ENCODE measurements around the gene KPNA1.
A peak's percentile ranks its signal among the peaks of the same experiment; 100 is the strongest.

KPNA1 gene

DNA sequence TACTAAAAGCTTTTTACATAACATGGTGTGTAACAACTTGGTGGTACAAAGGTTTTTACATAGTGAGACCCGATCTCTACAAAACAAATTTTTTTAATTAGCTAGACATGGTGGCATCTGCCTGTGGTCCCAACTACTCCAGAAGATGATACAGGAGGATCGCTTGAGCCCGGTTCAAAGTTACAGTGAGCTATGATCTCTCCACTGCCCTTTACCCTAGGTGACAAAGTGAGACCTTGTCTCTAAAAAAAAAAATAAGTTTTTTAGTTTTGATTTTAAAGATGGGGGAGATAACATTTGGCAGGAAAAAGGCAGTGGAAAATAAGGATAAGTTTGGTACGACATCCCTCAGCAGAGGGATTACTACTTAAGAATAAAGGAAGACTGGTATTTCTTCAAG lies 124.8 kb downstream of the KPNA1 start:
- Histone ChIP-seq H3K9ac (ENCODE audit: low read length) (no peak overlapping the region), H3K36me3 (replicated peaks; ENCODE audit: low read depth, low read length) (peaks cover 50% of the 10 kb centered on the region)

DNA sequence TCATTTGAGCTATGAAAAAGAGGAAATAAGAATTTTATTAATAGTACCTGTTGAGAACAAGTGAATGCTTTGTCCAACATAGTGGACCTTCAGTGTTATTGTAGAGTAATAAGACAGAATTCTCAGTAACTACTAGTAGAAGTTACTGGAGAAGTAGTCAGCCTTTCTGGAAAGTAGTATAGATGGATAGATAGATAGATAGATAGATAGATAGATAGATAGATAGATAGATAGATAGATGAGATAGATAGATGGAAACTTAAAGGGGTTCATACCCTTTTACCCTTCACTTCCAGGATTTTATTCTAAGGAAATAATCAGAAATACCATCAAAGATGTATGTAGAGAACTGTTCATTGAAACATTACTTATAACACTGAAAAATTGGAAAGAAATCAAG lies 125.5 kb downstream of the KPNA1 start:
- TF ChIP-seq, protein P1, sequence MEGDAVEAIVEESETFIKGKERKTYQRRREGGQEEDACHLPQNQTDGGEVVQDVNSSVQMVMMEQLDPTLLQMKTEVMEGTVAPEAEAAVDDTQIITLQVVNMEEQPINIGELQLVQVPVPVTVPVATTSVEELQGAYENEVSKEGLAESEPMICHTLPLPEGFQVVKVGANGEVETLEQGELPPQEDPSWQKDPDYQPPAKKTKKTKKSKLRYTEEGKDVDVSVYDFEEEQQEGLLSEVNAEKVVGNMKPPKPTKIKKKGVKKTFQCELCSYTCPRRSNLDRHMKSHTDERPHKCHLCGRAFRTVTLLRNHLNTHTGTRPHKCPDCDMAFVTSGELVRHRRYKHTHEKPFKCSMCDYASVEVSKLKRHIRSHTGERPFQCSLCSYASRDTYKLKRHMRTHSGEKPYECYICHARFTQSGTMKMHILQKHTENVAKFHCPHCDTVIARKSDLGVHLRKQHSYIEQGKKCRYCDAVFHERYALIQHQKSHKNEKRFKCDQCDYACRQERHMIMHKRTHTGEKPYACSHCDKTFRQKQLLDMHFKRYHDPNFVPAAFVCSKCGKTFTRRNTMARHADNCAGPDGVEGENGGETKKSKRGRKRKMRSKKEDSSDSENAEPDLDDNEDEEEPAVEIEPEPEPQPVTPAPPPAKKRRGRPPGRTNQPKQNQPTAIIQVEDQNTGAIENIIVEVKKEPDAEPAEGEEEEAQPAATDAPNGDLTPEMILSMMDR (IDR thresholded peaks at IDR 0.05; ENCODE audit: low read depth, low read length) = no peak
- no peak for TF ChIP-seq EZH2phosphoT487 (IDR thresholded peaks at IDR 0.05; ENCODE audit: low read depth)
- Histone ChIP-seq H2AFZ (ENCODE audit: low read depth, low read length) (no peak overlapping the region), H4K20me1 (ENCODE audit: insufficient read depth, low read length) (peaks cover 19% of the 10 kb centered on the region), H3K9ac (ENCODE audit: low read length) (no peak overlapping the region), H3K79me2 (ENCODE audit: low read length) (peaks cover 64% of the 10 kb centered on the region), H3K9me3 (ENCODE audit: insufficient read depth, low read length) (no peaks in the 10 kb centered on the region), H3K27me3 (ENCODE audit: low read depth, low read length) (no peaks in the 10 kb centered on the region), H3K4me3 (ENCODE audit: low read length) (no peak overlapping the region), H3K4me1 (ENCODE audit: low read length) (peaks cover 24% of the 10 kb centered on the region), H3K27ac (ENCODE audit: low read length) (no peak overlapping the region), H3K4me2 (ENCODE audit: low read length) (no peak overlapping the region), H3K36me3 (replicated peaks; ENCODE audit: low read depth, low read length) (peaks cover 49% of the 10 kb centered on the region)

More for the DNA sequence above, 124.8 kb downstream of the KPNA1 start:
- Histone ChIP-seq H3K9me3 (ENCODE audit: insufficient read depth, low read length) (no peaks in the 10 kb centered on the region), H3K79me2 (ENCODE audit: low read length) (peaks cover 58% of the 10 kb centered on the region), H3K4me2 (ENCODE audit: low read length) (no peak overlapping the region), H3K27ac (ENCODE audit: low read length) (no peak overlapping the region), H4K20me1 (ENCODE audit: insufficient read depth, low read length) (peaks cover 19% of the 10 kb centered on the region), H3K4me3 (ENCODE audit: low read length) (no peak overlapping the region), H2AFZ (ENCODE audit: low read depth, low read length) (no peak overlapping the region), H3K4me1 (ENCODE audit: low read length) (peaks cover 24% of the 10 kb centered on the region), H3K27me3 (ENCODE audit: low read depth, low read length) (no peaks in the 10 kb centered on the region)
- TF ChIP-seq, protein P1 (IDR thresholded peaks at IDR 0.05; ENCODE audit: low read depth, low read length) = no peak
- TF ChIP-seq EZH2phosphoT487 (IDR thresholded peaks at IDR 0.05; ENCODE audit: low read depth) = no peak

DNA sequence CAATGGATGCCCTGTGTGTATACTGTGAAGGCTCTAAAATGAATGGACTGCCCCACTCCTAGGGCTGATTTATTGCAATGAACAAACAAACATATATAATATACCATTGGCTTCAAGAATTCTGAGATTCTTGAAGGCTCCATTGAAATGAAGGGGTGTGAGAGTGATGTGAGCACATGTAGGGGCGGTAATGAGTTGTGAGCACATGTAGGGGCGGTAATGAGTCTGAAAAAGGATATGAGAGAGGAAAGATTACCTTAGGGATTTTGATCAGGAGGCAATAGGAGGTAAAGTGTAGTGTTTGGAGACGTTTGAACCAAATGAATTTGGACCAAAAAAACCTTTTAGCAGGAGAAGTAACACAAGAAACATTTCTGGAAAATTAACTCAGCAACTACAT lies 127.0 kb downstream of the KPNA1 start:
- peaks cover 65% of the 10 kb centered on the region for H3K79me2 ChIP-seq (ENCODE audit: low read length)
- H3K9ac ChIP-seq (ENCODE audit: low read length) = no peak overlapping the region
- H3K27me3 ChIP-seq (ENCODE audit: low read depth, low read length) = no peaks in the 10 kb centered on the region
- H3K4me2 ChIP-seq (ENCODE audit: low read length) = no peak overlapping the region
- no peaks in the 10 kb centered on the region for H3K9me3 ChIP-seq (ENCODE audit: insufficient read depth, low read length)
- no peak overlapping the region for H3K4me3 ChIP-seq (ENCODE audit: low read length)
- no peak overlapping the region for H3K27ac ChIP-seq (ENCODE audit: low read length)
- peaks cover 41% of the 10 kb centered on the region for H3K36me3 ChIP-seq (replicated peaks; ENCODE audit: low read depth, low read length)
- no peak for TF ChIP-seq EZH2phosphoT487 (IDR thresholded peaks at IDR 0.05; ENCODE audit: low read depth)
- TF ChIP-seq, protein P1 (IDR thresholded peaks at IDR 0.05; ENCODE audit: low read depth, low read length) = no peak
- H2AFZ ChIP-seq (ENCODE audit: low read depth, low read length) = no peak overlapping the region
- peaks cover 24% of the 10 kb centered on the region for H3K4me1 ChIP-seq (ENCODE audit: low read length)
- peaks cover 8% of the 10 kb centered on the region; the same call in 1 of the 2 replicates for H4K20me1 ChIP-seq (ENCODE audit: insufficient read depth, low read length)

DNA sequence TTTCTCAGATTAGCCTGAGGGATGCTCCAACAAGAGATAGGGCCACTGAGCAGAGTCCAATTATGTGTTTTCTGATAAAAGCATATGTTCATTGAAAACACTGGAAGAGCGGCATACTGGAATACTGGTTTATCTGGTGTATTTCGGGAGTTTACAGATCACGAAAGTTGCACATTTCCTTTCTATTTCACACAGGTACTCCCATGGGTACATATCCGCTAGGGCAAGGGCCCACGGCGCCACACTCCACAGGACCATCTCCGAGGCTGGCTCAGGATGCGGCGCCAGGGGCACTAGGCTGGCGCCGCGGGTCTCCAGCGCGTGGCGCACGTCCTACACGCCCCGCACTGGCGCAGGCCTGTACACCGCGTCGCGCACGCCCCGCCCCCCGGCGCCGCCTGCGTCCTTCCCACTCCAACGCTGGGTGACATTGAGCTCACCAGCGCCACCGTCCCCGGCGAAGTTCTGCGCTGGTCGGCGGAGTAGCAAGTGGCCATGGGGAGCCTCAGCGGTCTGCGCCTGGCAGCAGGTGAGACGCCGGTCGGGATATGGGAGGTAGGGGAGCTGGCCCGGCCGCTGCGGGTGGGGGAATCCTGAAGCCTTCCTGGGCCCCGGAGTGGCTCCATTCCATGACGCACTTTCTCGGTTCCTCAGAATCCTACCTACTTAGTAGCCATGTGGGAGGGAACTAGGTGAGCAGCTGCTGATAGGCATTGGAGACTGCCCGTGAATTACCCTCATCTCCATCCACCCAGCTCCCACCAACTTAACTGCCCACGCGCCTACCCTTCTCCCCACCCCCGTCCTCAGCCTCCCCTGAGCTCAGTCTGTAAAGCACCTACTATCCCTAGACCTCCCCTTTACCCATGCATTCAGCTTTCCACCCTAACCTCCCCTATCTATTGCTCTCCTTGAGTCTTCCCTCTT lies 130.7 kb downstream of the KPNA1 start, which contains the start of gene FAM162A:
FAM162A (plus strand) TSS at position 412 of the 927 bp plus-strand sequence; CDS start at position 496, 84 bp downstream.
- H3K4me3 ChIP-seq (ENCODE audit: low read length) = peak within 1 kb of the TSS; percentile 93
- peak within 1 kb of the TSS; percentile 86 for H2AFZ ChIP-seq (ENCODE audit: low read depth, low read length)
- H3K36me3 ChIP-seq (replicated peaks; ENCODE audit: low read depth, low read length) = peaks cover 39% of the 10 kb centered on the region
- no peaks in the 10 kb centered on the region for H3K9me3 ChIP-seq (ENCODE audit: insufficient read depth, low read length)
- peak within 1 kb of the TSS; percentile 83 for H3K9ac ChIP-seq (ENCODE audit: low read length)
- H3K4me1 ChIP-seq (ENCODE audit: low read length) = peaks cover 49% of the 10 kb centered on the region
- no peak for TF ChIP-seq EZH2phosphoT487 (IDR thresholded peaks at IDR 0.05; ENCODE audit: low read depth)
- TF ChIP-seq, protein P1 (IDR thresholded peaks at IDR 0.05; ENCODE audit: low read depth, low read length) = peak; percentile 68
- H3K79me2 ChIP-seq (ENCODE audit: low read length) = peaks cover 91% of the 10 kb centered on the region
- peak within 1 kb of the TSS; percentile 69 for H3K27ac ChIP-seq (ENCODE audit: low read length)
- H3K4me2 ChIP-seq (ENCODE audit: low read length) = peak within 1 kb of the TSS; percentile 98
- no peaks in the 10 kb centered on the region for H3K27me3 ChIP-seq (ENCODE audit: low read depth, low read length)
- H4K20me1 ChIP-seq (ENCODE audit: insufficient read depth, low read length) = no peaks in the 10 kb centered on the region
